WERI-Rb-1 (cell line): ENCODE data around the gene ABCB10.
"Not testable (repeated sequence)": the region's sequence is repeated elsewhere in the genome, so short reads cannot be mapped to it uniquely, and the experiment has no call there.

Source experiments
- DNase-seq: peaks from one replicate; pipeline ENCODE4 v3.0.0-alpha.2; 2020
- H3K27ac ChIP-seq: fragments of 250-450 bp; sonication (Bioruptor Pico); 2 replicates; pipeline ENCODE4 v1.5.1; 2020; ENCODE audit warnings: mild to moderate bottlenecking, moderate library complexity
- H3K27me3 ChIP-seq: fragments of 250-450 bp; sonication (Bioruptor Pico); 2 replicates; pipeline ENCODE4 v1.5.1; 2021; ENCODE audit warnings: mild to moderate bottlenecking, low read depth, moderate library complexity; ENCODE audit not compliant: insufficient read depth, severe bottlenecking
- H3K36me3 ChIP-seq: fragments of 250-450 bp; sonication (Bioruptor Pico); 2 replicates; pipeline ENCODE4 v1.5.1; 2020; ENCODE audit warnings: mild to moderate bottlenecking, moderate library complexity
- H3K4me3 ChIP-seq: 2 replicates; pipeline ENCODE4 v1.5.1; 2011; ENCODE audit warnings: low read depth, mild to moderate bottlenecking, control low read depth, low read length
- H3K9me3 ChIP-seq: fragments of 250-450 bp; sonication (Bioruptor Pico); 2 replicates; pipeline ENCODE4 v1.5.1; 2021; ENCODE audit warnings: mild to moderate bottlenecking, moderate library complexity; ENCODE audit not compliant: severe bottlenecking
- TF ChIP-seq, protein P1 (sequence below): IDR thresholded peaks from 2 replicates; pipeline ENCODE4 v1.5.1; 2011; ENCODE audit warnings: low read depth, mild to moderate bottlenecking, control low read depth, inconsistent platforms, low read length

Gene ABCB10

DNA sequence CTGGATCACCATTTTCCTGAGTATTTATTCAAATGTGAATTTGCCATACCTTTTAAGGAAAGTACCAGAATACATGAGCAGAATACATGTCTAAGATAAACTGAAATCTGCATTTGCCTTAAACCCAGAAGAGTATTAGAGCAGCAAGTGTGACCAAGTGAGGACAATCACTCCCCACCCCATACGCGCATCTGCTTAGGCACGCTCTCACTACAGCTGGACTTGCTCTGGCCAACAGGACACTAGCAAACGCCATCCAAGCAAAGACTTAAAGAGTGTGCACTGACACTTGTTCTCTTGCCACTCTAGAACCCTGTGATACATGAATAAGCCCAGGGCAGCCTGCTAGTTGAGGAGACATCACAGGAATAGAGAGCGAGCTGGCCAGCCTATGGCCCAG is 76.0 kb downstream of the ABCB10 start:
- DNase-seq, result no peak
- peaks cover 5% of the 10 kb centered on the region for H3K36me3 ChIP-seq
- TF ChIP-seq, protein P1, sequence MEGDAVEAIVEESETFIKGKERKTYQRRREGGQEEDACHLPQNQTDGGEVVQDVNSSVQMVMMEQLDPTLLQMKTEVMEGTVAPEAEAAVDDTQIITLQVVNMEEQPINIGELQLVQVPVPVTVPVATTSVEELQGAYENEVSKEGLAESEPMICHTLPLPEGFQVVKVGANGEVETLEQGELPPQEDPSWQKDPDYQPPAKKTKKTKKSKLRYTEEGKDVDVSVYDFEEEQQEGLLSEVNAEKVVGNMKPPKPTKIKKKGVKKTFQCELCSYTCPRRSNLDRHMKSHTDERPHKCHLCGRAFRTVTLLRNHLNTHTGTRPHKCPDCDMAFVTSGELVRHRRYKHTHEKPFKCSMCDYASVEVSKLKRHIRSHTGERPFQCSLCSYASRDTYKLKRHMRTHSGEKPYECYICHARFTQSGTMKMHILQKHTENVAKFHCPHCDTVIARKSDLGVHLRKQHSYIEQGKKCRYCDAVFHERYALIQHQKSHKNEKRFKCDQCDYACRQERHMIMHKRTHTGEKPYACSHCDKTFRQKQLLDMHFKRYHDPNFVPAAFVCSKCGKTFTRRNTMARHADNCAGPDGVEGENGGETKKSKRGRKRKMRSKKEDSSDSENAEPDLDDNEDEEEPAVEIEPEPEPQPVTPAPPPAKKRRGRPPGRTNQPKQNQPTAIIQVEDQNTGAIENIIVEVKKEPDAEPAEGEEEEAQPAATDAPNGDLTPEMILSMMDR, result no peak
- H3K4me3 ChIP-seq, result no peak overlapping the region
- H3K27ac ChIP-seq, result no peak overlapping the region
- H3K9me3 ChIP-seq, result no peaks in the 10 kb centered on the region
- no peaks in the 10 kb centered on the region for H3K27me3 ChIP-seq

DNA sequence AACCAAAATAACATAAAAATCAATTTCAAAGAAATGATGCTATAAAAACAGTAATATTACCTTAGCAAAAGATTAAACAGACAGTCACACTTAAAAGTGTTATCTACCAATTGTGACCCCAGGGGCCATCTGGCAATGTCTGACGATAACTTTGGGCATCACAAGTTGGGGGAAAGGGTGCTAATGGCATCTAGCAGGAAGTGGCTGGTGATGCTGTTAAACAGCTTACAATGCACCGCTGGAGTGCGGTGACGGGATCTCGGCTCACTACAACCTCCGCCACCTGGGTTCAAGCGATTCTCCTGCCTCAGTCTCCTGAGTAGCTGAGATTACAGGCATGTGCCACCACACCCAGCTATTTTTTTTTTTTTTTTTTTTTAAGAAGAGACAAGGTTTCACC is 78.0 kb downstream of the ABCB10 start:
- DNase-seq, result no peak
- Histone ChIP-seq H3K27me3 (no peaks in the 10 kb centered on the region), H3K27ac (no peak overlapping the region), H3K9me3 (no peaks in the 10 kb centered on the region), H3K4me3 (no peak overlapping the region), H3K36me3 (peaks cover 5% of the 10 kb centered on the region)
- TF ChIP-seq, protein P1, result no peak

DNA sequence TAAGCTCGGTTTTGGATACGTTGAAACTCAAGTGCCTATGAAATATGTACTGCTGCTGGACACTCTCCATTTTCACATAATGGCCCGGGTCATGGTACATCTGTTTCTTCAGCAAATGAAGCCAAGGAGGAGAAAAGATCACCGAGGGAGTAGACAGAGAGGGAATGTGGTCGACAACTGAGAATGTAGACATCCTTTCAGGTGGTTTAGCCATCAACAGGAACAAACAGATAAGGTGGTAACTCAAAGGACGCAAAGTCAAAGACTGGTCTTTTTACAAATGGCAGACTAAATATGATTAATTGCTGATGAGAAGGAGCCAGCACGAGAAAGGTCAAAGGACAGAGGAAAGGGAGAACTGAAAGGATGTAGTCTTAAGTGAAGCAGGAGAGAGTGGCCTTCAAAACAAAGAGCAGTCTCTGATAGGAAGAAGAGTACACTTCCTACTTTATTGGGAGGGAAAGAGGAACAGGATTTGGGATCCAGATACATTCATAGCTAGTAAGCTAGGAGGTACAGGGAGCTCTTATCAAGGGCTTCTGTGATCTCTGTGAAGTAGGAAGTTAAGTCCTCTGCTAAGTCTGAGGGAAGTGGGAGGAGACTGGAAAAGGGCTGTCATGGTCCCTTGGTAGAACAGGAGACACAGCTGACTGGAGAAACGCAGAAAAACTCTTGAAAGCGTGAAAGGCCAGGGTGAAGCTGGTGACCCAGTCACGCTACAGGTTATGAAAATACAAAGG is 78.7 kb downstream of the ABCB10 start:
- DNase-seq, result no peak
- no peak overlapping the region for H3K27ac ChIP-seq
- H3K36me3 ChIP-seq, result peaks cover 5% of the 10 kb centered on the region
- TF ChIP-seq, protein P1, result no peak
- no peak overlapping the region for H3K4me3 ChIP-seq
- no peaks in the 10 kb centered on the region for H3K9me3 ChIP-seq
- H3K27me3 ChIP-seq, result no peaks in the 10 kb centered on the region

DNA sequence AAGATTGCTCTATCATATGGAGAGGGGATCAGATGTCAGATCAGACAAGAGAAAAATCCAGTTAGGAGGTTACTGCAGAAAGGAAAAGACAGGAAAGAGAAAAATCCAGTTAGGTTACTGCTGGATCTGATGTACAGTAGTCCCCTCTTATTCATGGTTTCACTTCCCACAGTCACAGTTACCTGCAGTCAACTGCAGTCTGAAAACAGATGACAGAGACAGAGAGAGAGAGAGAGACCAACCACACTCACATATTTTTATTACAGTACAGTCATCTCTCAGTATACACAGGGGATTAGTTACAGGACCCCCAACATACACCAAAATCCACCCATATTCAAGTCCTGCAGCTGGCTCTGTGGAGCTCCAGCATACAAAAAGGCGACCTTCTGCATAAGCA is 79.7 kb downstream of the ABCB10 start:
- TF ChIP-seq, protein P1, result no peak
- H3K4me3 ChIP-seq, result no peak overlapping the region
- no peak for DNase-seq
- no peaks in the 10 kb centered on the region for H3K9me3 ChIP-seq
- H3K27me3 ChIP-seq, result no peaks in the 10 kb centered on the region
- peaks cover 5% of the 10 kb centered on the region for H3K36me3 ChIP-seq
- no peak overlapping the region for H3K27ac ChIP-seq

DNA sequence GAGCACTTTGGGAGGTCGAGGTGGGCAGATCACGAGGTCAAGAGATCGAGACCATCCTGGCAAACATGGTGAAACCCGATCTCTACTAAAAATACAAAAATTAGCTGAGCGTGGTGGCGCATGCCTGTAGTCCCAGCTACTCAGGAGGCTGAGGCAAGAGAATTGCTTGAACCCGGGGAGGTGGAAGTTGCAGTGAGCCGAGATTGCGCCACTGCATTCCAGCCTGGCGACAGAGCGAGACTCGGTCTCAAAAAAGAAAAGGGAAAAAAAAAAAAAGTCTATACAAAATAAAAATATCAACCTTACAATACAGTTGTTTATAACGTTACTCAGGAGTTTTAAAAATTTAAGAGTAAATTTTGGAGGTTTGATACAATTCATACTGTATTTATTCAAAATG is 82.6 kb downstream of the ABCB10 start:
- H3K27ac ChIP-seq, DNase-seq, H3K36me3 ChIP-seq, H3K27me3 ChIP-seq, H3K9me3 ChIP-seq, H3K4me3 ChIP-seq: not testable (repeated sequence)

DNA sequence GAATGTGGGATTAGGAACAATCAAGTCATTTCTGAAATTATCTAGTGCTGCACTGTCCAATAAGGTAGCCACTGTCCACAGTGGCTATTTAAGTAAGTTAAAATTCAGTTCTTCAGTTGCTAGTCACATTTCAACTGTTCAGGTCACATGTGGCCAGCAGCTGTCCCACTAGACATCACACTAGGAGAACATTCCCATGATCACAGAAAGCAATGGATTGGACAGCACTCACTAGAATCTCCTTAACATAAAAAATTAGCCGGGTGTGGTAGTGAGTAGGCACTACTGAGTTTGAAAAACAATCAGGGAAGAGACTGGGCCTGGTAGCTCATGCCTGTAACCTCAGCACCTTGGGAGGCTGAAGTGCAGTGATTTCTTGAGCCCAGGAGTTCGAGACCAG is 84.0 kb downstream of the ABCB10 start:
- no peaks in the 10 kb centered on the region for H3K9me3 ChIP-seq
- DNase-seq, result no peak
- H3K27ac ChIP-seq, result no peak overlapping the region
- H3K27me3 ChIP-seq, result no peaks in the 10 kb centered on the region
- no peaks in the 10 kb centered on the region; the same call in 1 of the 2 replicates for H3K36me3 ChIP-seq
- H3K4me3 ChIP-seq, result no peak overlapping the region
- TF ChIP-seq, protein P1, result no peak
